Uterus (tissue), 2 donors: Measurements from ENCODE around the gene FAM114A2.

ENCODE experiments used
- CTCF ChIP-seq, 4 experiments: fragments of 200-600 bp in 2 of 4; fragments of 450-650 bp in 2 of 4; sonication (generic) in 2 of 4; IDR thresholded peaks; one replicate each; pipeline ENCODE4 v1.5.1; 2016 to 2019; ENCODE audit warnings: antibody characterized with exemption in 4 of 4, mild to moderate bottlenecking in 2 of 4, moderate library complexity in 1 of 4
- POLR2A ChIP-seq, 2 donors: fragments of 450-650 bp; IDR thresholded peaks; one replicate each; pipeline ENCODE4 v1.6.1; 2016; ENCODE audit warnings: antibody characterized with exemption in 2 of 2, mild to moderate bottlenecking in 1 of 2, moderate library complexity in 1 of 2

- TF ChIP-seq CTCF (IDR thresholded peaks at IDR 0.05), result no peak
- no peak for TF ChIP-seq POLR2A (IDR thresholded peaks at IDR 0.05)
These were observed 66.5 kb downstream of the FAM114A2 start for GRCh38 chr5:153972240-153972639.
